KMS-11 (cell line): ENCODE data around the gene KIAA0513.
A peak's percentile ranks its signal among the peaks of the same experiment; 100 is the strongest.

ENCODE experiments used
- H2AFZ ChIP-seq: fragments of 200-600 bp; sonication (generic); 2 replicates; pipeline ENCODE4 v1.6.1; 2016; ENCODE audit warnings: antibody characterized with exemption, mixed run types, low read depth
- H3K27ac ChIP-seq: fragments of 200-600 bp; sonication (generic); 2 replicates; pipeline ENCODE4 v1.6.1; 2016; ENCODE audit warnings: mild to moderate bottlenecking, mixed run types
- H3K27me3 ChIP-seq: fragments of 200-600 bp; sonication (generic); 2 replicates; pipeline ENCODE4 v1.6.1; 2017; ENCODE audit warnings: mild to moderate bottlenecking, low read depth, mixed run types, moderate library complexity; ENCODE audit not compliant: insufficient read depth
- H3K36me3 ChIP-seq: fragments of 200-600 bp; sonication (generic); 2 replicates; pipeline ENCODE4 v1.6.1; 2017; ENCODE audit warnings: mild to moderate bottlenecking, mixed run types; ENCODE audit not compliant: insufficient read depth
- H3K4me1 ChIP-seq: fragments of 200-600 bp; sonication (generic); 2 replicates; pipeline ENCODE4 v1.6.1; 2016; ENCODE audit warnings: mild to moderate bottlenecking, low read depth, mixed run types; ENCODE audit not compliant: poor library complexity, severe bottlenecking
- H3K4me2 ChIP-seq: fragments of 200-600 bp; sonication (generic); 2 replicates; pipeline ENCODE4 v1.7.0; 2016; ENCODE audit warnings: mild to moderate bottlenecking, mixed run types
- H3K4me3 ChIP-seq: fragments of 200-600 bp; sonication (generic); IDR thresholded peaks from 2 replicates; pipeline ENCODE4 v1.6.1; 2017; ENCODE audit warnings: low read depth, low read length, mixed read lengths; ENCODE audit not compliant: insufficient read depth
- H3K79me2 ChIP-seq: fragments of 200-600 bp; sonication (generic); 2 replicates; pipeline ENCODE4 v1.6.1; 2016; ENCODE audit warnings: low read depth, mixed run types; ENCODE audit not compliant: insufficient read depth
- H3K9ac ChIP-seq: fragments of 200-600 bp; sonication (generic); 2 replicates; pipeline ENCODE4 v1.6.1; 2016; ENCODE audit warnings: mild to moderate bottlenecking, mixed run types
- H4K20me1 ChIP-seq: fragments of 200-600 bp; sonication (generic); 2 replicates; pipeline ENCODE4 v1.6.1; 2016; ENCODE audit warnings: mild to moderate bottlenecking, mixed run types; ENCODE audit not compliant: insufficient read depth
- CTCF ChIP-seq: fragments of 200-600 bp; sonication (generic); conservative IDR thresholded peaks from 2 replicates; pipeline ENCODE4 v1.6.1; 2017; ENCODE audit warnings: low read depth, mild to moderate bottlenecking, antibody characterized with exemption, low read length, moderate library complexity, mixed read lengths

Gene KIAA0513

GRCh38 chr16:85136702-85137322 lies 109.2 kb downstream of the KIAA0513 start:
- no peak overlapping the region for H3K9ac ChIP-seq
- no peak overlapping the region for H3K27ac ChIP-seq
- H3K4me3 ChIP-seq: no peak overlapping the region
- no peaks in the 10 kb centered on the region for H3K36me3 ChIP-seq
- H3K27me3 ChIP-seq: peaks cover 95% of the 10 kb centered on the region
- H4K20me1 ChIP-seq: no peaks in the 10 kb centered on the region
- H3K4me1 ChIP-seq: no peaks in the 10 kb centered on the region
- H2AFZ ChIP-seq: 0 out of 2 replicates have a peak overlapping the region, but pooled peaks have one; percentile 7
- no peaks in the 10 kb centered on the region for H3K79me2 ChIP-seq
- TF ChIP-seq CTCF: no peak
- H3K4me2 ChIP-seq: no peak overlapping the region

- no peak for TF ChIP-seq CTCF
- H3K27ac ChIP-seq: no peak overlapping the region
- H3K27me3 ChIP-seq: peaks cover 96% of the 10 kb centered on the region
- H3K4me1 ChIP-seq: no peaks in the 10 kb centered on the region
- H3K36me3 ChIP-seq: no peaks in the 10 kb centered on the region
- no peaks in the 10 kb centered on the region for H4K20me1 ChIP-seq
- H3K9ac ChIP-seq: no peak overlapping the region
- H3K4me2 ChIP-seq: no peak overlapping the region
- no peak overlapping the region for H2AFZ ChIP-seq
- H3K79me2 ChIP-seq: no peaks in the 10 kb centered on the region
- no peak overlapping the region for H3K4me3 ChIP-seq
Observed at GRCh38 chr16:85137323-85138072, 109.9 kb downstream of the KIAA0513 start.

GRCh38 chr16:85138073-85138824 lies 110.7 kb downstream of the KIAA0513 start:
- Histone ChIP-seq H3K36me3 (no peaks in the 10 kb centered on the region), H3K9ac (no peak overlapping the region), H3K4me2 (no peak overlapping the region), H4K20me1 (no peaks in the 10 kb centered on the region), H3K79me2 (no peaks in the 10 kb centered on the region), H3K4me1 (no peaks in the 10 kb centered on the region), H3K27me3 (peaks cover 97% of the 10 kb centered on the region), H2AFZ (no peak overlapping the region), H3K4me3 (no peak overlapping the region), H3K27ac (no peak overlapping the region)
- no peak for TF ChIP-seq CTCF

DNA sequence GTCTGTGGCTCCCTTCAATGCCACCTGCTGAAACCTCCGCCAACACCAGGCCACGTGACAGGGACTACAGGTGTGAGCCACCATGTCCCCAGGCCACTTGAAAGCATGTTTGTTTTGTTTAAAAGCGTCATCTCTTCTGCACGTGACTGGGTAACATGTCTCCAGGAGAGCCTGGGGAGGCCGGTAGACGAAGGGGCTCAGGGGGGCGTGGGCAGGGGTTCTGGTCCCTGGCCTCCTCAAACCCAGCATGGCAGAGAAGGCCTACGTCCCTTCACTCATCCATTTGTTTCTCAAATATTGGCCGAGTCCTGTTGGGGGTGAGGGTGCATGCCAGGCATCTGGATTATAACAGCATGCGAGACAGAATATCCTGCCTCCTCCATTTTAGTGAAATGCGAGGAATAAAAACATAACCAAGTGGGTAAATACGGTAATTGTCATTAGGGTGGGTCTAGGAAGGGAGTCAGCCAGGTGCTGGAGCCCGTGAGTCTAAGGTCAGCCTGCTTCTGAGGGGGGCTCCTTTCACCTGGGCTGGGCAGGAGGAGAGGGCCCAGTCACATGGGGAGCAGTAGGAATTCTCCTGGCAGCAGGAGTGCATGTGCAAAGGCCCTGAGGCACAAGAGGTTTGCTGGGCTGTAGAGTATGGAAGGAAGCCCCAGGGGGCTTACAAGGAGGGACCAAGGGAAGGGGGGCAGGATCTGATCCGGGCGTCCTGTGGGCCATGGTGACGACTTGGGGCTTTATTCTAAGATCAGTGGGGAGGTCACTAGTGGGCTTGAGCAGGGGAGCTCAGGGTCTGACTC lies 111.4 kb downstream of the KIAA0513 start:
- no peaks in the 10 kb centered on the region for H4K20me1 ChIP-seq
- no peak overlapping the region for H3K9ac ChIP-seq
- H3K27me3 ChIP-seq: peaks cover 99% of the 10 kb centered on the region
- no peaks in the 10 kb centered on the region for H3K79me2 ChIP-seq
- H3K36me3 ChIP-seq: no peaks in the 10 kb centered on the region
- H3K4me1 ChIP-seq: no peaks in the 10 kb centered on the region
- TF ChIP-seq CTCF: no peak
- H3K4me2 ChIP-seq: no peak overlapping the region
- no peak overlapping the region for H2AFZ ChIP-seq
- no peak overlapping the region for H3K27ac ChIP-seq
- no peak overlapping the region for H3K4me3 ChIP-seq
